Endothelial cell of umbilical vein (primary cell): Measurements from ENCODE around the gene SYNPO2.

ENCODE experiments used
- CTCF ChIP-seq, 2 donors: IDR thresholded peaks; 1 replicate in 1 of 2; 2 replicates in 1 of 2; pipeline ENCODE4 v1.5.1; 2011; ENCODE audit warnings: low read length in 2 of 2, mild to moderate bottlenecking in 2 of 2, moderate library complexity in 2 of 2, control low read depth in 1 of 2, inconsistent platforms in 1 of 2, low read depth in 1 of 2; ENCODE audit not compliant: insufficient read depth in 1 of 2; ENCODE audit errors: extremely low read depth in 1 of 2
- EZH2 ChIP-seq: IDR thresholded peaks from 2 replicates; pipeline ENCODE4 v1.6.1; 2012; ENCODE audit warnings: borderline replicate concordance, low read depth, mild to moderate bottlenecking, moderate library complexity, low read length, inconsistent platforms; ENCODE audit not compliant: severe bottlenecking
- FOS ChIP-seq: IDR thresholded peaks from 2 replicates; pipeline ENCODE4 v1.6.1; 2011; ENCODE audit warnings: mild to moderate bottlenecking, low read length, moderate library complexity, borderline replicate concordance; ENCODE audit not compliant: insufficient read depth
- JUN ChIP-seq: IDR thresholded peaks from 2 replicates; pipeline ENCODE4 v1.6.1; 2011; ENCODE audit warnings: borderline replicate concordance, low read depth; ENCODE audit not compliant: insufficient read length, insufficient read depth
- MYC ChIP-seq: IDR thresholded peaks from one replicate; pipeline ENCODE4 v1.6.1; 2011; ENCODE audit warnings: mild to moderate bottlenecking, low read depth, low read length
- POLR2A ChIP-seq: IDR thresholded peaks from 2 replicates; pipeline ENCODE4 v1.6.1; 2012; ENCODE audit warnings: low read depth, mild to moderate bottlenecking, control low read depth, low read length
- POLR2AphosphoS5 ChIP-seq: IDR thresholded peaks from 2 replicates; pipeline ENCODE4 v1.6.1; 2012; ENCODE audit warnings: low read depth, mild to moderate bottlenecking, control low read depth, low read length, moderate library complexity; ENCODE audit not compliant: insufficient read depth

GRCh38 chr4:118983293-118983692 lies 94.6 kb downstream of the SYNPO2 start:
- no peak for TF ChIP-seq EZH2
- no peak for TF ChIP-seq MYC
- TF ChIP-seq CTCF (IDR thresholded peaks at IDR 0.05; ENCODE audit: extremely low read depth in 1 of 2, insufficient read depth in 1 of 2, low read depth in 1 of 2, low read length in 2 of 2) = no peak
- no peak for TF ChIP-seq POLR2AphosphoS5
- no peak for TF ChIP-seq FOS
- no peak for TF ChIP-seq POLR2A
- no peak for TF ChIP-seq JUN
